HG03442 (cell line): ENCODE measurements around the gene SLC25A4.
A peak's percentile ranks its signal among the peaks of the same experiment; 100 is the strongest.
"Not testable (repeated sequence)": the region's sequence is repeated elsewhere in the genome, so short reads cannot be mapped to it uniquely, and the experiment has no call there.

ENCODE experiments used
- ATAC-seq: cut with Tn5 transposase; IDR thresholded peaks from one replicate; pipeline ENCODE4 v1.9.1; 2021; ENCODE audit warnings: mild to moderate bottlenecking, moderate library complexity; ENCODE audit not compliant: unreplicated experiment

Gene SLC25A4

DNA sequence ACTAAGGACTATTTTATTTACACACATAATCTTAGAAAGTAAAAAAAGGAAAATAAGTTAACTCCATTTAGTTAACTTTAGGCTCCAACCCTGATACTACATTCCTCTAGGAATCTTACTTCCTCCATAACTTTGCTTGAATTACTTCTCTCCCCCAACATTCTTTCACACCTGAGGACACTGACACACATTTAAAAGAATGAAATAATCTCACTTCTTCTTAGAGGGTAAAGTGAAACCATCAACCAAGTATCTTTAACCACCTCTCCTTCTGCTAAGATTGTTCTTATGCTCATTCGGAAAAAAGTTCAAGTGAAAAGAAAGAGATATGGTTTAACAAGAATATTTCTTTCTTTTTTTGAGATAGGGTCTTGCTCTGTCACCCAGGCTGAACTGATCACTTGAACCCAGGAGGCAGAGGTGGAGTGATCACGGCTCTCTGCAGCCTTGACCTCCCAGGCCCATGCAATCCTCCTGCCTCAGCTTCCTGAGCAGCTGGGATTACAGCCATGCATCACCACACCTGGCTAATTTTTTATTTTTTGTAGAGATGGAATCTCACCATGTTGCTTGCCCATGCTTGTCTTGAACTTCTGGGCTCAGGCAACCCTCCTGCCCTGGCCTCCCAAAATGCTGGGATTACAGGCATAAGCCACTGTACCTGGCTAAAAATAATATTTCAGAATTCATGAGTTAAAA lies 28.5 kb downstream of the SLC25A4 start:
- ATAC-seq = peak; percentile 64

DNA sequence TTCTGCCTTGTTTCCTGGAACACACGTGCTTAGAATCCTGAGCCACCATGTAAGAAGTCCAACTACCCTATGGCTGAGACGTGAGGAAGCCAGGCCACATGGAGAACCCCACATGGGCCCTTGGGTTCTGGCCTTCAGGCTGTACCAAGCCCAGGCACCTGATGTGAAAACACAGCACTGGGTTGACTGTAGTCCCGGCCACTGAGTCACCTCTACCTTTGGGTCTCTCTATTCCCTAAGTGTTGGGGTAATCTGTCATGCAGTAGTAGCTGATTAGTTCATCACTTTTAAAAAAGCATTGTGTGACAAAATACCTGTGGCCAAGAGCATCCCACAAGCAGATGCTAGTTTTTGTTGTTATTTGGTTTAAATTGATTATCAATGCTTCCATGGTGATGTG lies 36.4 kb downstream of the SLC25A4 start:
- no peak for ATAC-seq

- ATAC-seq = no peak
These were observed 39.2 kb downstream of the SLC25A4 start for GRCh38 chr4:185182239-185182638.

- peak; percentile 52 for ATAC-seq
These were observed 40.7 kb downstream of the SLC25A4 start for GRCh38 chr4:185183622-185184281.

DNA sequence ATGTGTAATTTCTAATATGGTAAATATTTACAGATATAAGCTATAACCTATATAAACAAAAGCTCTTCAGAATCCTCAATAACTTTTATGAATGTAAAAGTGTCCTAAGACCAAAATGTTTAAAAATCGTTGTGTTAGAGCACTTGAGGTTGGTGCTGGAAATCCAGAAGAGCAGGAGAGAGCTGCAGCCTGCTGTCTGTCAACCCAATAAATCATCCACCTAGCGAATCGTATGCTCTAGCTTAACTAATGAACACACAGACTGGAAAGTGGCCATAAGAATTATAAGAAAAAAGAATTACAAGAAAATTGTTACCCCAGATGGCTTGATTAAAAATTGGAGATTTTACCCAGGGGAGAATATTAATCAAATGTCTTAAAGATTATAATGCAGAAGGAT lies 43.7 kb downstream of the SLC25A4 start:
- ATAC-seq = no peak

DNA sequence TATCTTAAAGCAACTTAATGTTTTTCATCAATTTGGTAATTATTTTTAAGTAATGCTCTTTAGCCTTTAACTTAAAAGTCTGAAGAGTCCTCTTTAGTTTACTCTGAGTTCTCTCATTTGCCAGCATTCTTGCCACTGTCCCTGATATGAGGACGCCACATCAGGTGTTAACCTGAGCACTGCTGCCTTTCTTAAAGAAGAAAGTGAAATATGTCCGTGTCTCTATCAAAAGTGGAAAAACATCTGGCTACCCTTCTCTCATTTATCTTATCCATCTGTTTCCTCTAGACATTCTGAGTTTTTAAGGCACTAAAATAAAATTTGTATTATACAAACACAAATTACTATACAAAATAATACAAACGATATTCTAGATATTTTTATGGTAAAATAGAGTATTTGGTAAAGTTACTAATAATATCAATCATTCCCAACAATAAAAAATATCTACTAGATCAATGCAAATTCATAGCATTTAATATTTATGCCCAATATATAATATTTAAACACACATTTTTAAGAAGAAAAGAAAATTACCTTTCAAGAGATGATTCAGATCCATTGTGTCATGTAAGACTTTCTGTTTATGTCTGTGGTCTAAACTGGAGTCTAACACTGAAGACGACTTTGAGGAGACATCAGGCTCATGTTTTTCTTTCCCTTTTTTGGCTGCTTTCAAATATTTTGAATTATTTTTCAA lies 46.7 kb downstream of the SLC25A4 start:
- no peak for ATAC-seq

GRCh38 chr4:185190306-185190856 lies 47.3 kb downstream of the SLC25A4 start:
- ATAC-seq = no peak

DNA sequence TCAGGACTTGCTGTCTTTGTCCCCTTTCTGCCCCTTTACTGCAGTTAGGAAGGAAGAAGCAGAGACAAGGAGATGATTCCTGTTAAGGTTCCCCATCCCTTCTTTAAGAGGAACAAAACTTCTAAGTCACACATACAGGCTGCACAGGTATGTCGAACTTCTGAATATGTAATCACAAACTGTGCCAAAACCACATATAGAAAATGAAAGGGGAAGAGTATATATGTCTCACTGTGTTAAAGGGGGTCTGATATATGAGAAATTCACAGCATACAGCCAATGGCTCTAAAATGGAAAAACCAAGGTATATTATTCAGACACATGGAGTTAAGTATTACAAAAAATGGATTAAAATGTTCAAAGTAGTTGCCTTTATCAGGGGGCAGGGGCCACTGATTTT lies 49.0 kb downstream of the SLC25A4 start:
- peak; percentile 85 for ATAC-seq

DNA sequence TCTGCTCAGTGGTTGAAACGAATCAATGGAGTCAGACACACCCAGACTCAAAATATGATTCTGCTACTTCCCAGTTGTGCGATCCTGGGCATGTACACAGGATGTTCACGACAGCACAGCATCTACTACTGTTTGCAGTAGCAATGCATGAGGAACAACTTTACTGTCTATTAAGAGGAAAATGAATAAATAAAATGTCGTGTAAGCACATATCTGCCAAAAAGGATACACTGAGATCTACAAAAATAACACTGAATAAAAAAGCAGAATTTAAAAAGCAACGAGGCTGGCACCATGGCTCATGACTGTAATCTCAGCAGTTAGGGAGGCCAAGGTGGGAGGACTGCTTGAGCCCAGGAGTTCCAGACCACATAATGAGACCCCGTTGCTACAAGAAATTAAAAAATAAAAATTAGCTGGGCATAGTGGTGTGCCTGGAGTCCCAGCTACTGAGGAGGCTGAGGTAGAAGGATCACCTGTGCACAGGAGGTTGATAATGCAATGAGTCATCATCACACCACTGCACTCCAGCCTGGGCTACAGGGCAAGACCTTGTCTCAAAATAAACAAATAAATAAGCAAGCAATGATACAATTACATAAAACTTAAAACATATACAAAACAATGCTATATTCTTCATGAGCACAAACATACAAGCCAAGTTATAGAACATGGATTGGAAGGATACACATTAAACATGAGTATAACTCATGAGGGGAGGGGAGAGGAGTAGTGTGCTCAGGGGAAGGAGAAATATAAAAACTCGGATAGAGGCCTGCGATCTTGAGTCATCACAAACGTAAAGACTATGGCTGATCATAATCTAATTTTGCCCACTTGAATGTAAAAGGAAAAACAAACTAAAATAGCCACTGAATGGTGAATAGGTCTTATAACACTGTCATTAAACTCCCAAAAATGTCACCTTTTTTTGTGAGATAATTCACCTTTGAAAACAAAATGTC lies 52.1 kb downstream of the SLC25A4 start:
- ATAC-seq = no peak

GRCh38 chr4:185196437-185196836 lies 53.4 kb downstream of the SLC25A4 start:
- no peak for ATAC-seq

- not testable (repeated sequence) for ATAC-seq
These were observed 55.1 kb downstream of the SLC25A4 start for GRCh38 chr4:185198189-185198588.
